GM18858 (cell line): ENCODE data around the gene OPHN1.

Experiments
- ATAC-seq: cut with Tn5 transposase; IDR thresholded peaks from one replicate; pipeline ENCODE4 v1.9.1; 2021; ENCODE audit not compliant: unreplicated experiment

The OPHN1 gene

GRCh38 chrX:68183612-68184214, 249.6 kb downstream of the OPHN1 start:
- no peak for ATAC-seq

- no peak for ATAC-seq
Observed at GRCh38 chrX:68180579-68180978, 252.7 kb downstream of the OPHN1 start.

GRCh38 chrX:68179355-68179754, 253.9 kb downstream of the OPHN1 start:
- no peak for ATAC-seq

GRCh38 chrX:68177542-68177941, 255.8 kb downstream of the OPHN1 start:
- no peak for ATAC-seq

- no peak for ATAC-seq
Observed at GRCh38 chrX:68175562-68175961, 257.7 kb downstream of the OPHN1 start.

GRCh38 chrX:68163441-68163840, 269.9 kb downstream of the OPHN1 start:
- ATAC-seq = no peak

- ATAC-seq = no peak
Observed at GRCh38 chrX:68147848-68148247, 285.4 kb downstream of the OPHN1 start.

- ATAC-seq = no peak
Observed at GRCh38 chrX:68146054-68146453, 287.2 kb downstream of the OPHN1 start.

- no peak for ATAC-seq
Observed at GRCh38 chrX:68139791-68140190, 293.5 kb downstream of the OPHN1 start.

GRCh38 chrX:68133181-68133580, 300.1 kb downstream of the OPHN1 start:
- no peak for ATAC-seq

- ATAC-seq = no peak
Observed at GRCh38 chrX:68132749-68133148, 300.5 kb downstream of the OPHN1 start.

GRCh38 chrX:68121835-68122234, 311.5 kb downstream of the OPHN1 start:
- no peak for ATAC-seq

GRCh38 chrX:68121371-68121770, 311.9 kb downstream of the OPHN1 start:
- no peak for ATAC-seq

- ATAC-seq = no peak
Observed at GRCh38 chrX:68115371-68115770, 317.9 kb downstream of the OPHN1 start.

GRCh38 chrX:68114573-68115129, 318.6 kb downstream of the OPHN1 start:
- no peak for ATAC-seq

- no peak for ATAC-seq
Observed at GRCh38 chrX:68113837-68114572, 319.3 kb downstream of the OPHN1 start.

GRCh38 chrX:68112321-68112720, 321.0 kb downstream of the OPHN1 start:
- ATAC-seq = no peak

- no peak for ATAC-seq
Observed at GRCh38 chrX:68109162-68109561, 324.1 kb downstream of the OPHN1 start.

- ATAC-seq = no peak
Observed at GRCh38 chrX:68098431-68098830, 334.9 kb downstream of the OPHN1 start.

- ATAC-seq = no peak
Observed at GRCh38 chrX:68090266-68090665, 343.0 kb downstream of the OPHN1 start.

- ATAC-seq = no peak
Observed at GRCh38 chrX:68087526-68087925, 345.8 kb downstream of the OPHN1 start.

GRCh38 chrX:68086709-68087108, 346.6 kb downstream of the OPHN1 start:
- ATAC-seq = no peak
